HepG2 (cell line): ENCODE measurements around the gene TGFBR1. TPM values are rescaled to one million over a fixed set of nuclear protein-coding genes. Genes with fewer than 3 reads are reported as not detected.

Experiments
- ATAC-seq: fragments of 200-7000 bp; cut with Tn5 transposase; 3 replicates; pipeline ENCODE4 v1.9.1; 2020; ENCODE audit warnings: mild to moderate bottlenecking, moderate library complexity
- BruUV-seq: library from RNA; stranded (reverse); fragments of 400-500 nt; replicated peaks from 2 replicates; lab custom pipeline; 2021; lab: Mats Ljungman, UMichigan
- CTCF ChIA-PET: fragments of 300-600 bp; formaldehyde crosslinking; extraction: SDS; loops from one replicate; lab custom pipeline; 2021; ENCODE audit warnings: low total read pairs, inconsistent platforms, low intra/inter-chr PET ratio; lab: Yijun Ruan, JAX
- POLR2A ChIA-PET: fragments of 350-600 bp; sonication (Branson Sonifier 250); formaldehyde crosslinking; loops from one replicate; lab custom pipeline; 2020; ENCODE audit warnings: antibody characterized with exemption, inconsistent platforms; lab: Yijun Ruan, JAX
- DNase-seq: peaks from one replicate; pipeline ENCODE4 v3.0.0-alpha.2; 2015; ENCODE audit warnings: low spot score
- FAIRE-seq: peaks from 3 replicates; lab custom pipeline; 2011; peaks lifted over from hg19 to GRCh38; lab: Jason Lieb, UNC
- H2AFZ ChIP-seq: one replicate; pipeline ENCODE4 v1.6.1; 2011; ENCODE audit warnings: low read length, inconsistent platforms
- H3K27ac ChIP-seq: fragments of 300-600 bp; 3 replicates; pipeline ENCODE4 v1.8.0; 2011; ENCODE audit warnings: mixed run types, mild to moderate bottlenecking, mixed read lengths, low read length, inconsistent platforms; ENCODE audit not compliant: insufficient read depth; ENCODE audit errors: extremely low read length
- H3K27me3 ChIP-seq, 2 experiments: fragments of 200-600 bp in 1 of 2; 2 replicates in 1 of 2; 3 replicates in 1 of 2; pipeline versions ENCODE4 v1.6.0 to v1.8.0; 2011; ENCODE audit warnings: low read length in 2 of 2, mild to moderate bottlenecking in 2 of 2, moderate library complexity in 2 of 2, inconsistent platforms in 1 of 2; ENCODE audit not compliant: insufficient read depth in 2 of 2, control insufficient read depth in 1 of 2
- H3K36me3 ChIP-seq, 2 experiments: fragments of 200-600 bp in 1 of 2; replicated peaks in 1 of 2; 2 replicates in 1 of 2; 3 replicates in 1 of 2; pipeline versions ENCODE4 v1.5.1 to v1.8.0; 2011; ENCODE audit warnings: low read length in 2 of 2, inconsistent platforms in 1 of 2; ENCODE audit not compliant: insufficient read depth in 2 of 2, control insufficient read depth in 1 of 2
- H3K4me1 ChIP-seq: 2 replicates; pipeline ENCODE4 v1.5.1; 2012; ENCODE audit warnings: low read length, inconsistent platforms; ENCODE audit not compliant: insufficient read depth
- H3K4me2 ChIP-seq: 2 replicates; pipeline ENCODE4 v1.6.0; 2011; ENCODE audit warnings: low read depth, low read length, inconsistent platforms
- H3K4me3 ChIP-seq, 3 experiments: fragments of 200-600 bp in 1 of 3; sonication (generic), shearing (Covaris generic) in 1 of 3; replicated peaks in 1 of 3; 2 replicates each; pipeline ENCODE4 v1.5.1; 2011 to 2016; ENCODE audit warnings: low read length in 3 of 3, inconsistent platforms in 2 of 3, low read depth in 2 of 3, mild to moderate bottlenecking in 2 of 3, control low read depth in 1 of 3, mixed read lengths in 1 of 3; ENCODE audit not compliant: insufficient read depth in 1 of 3
- H3K79me2 ChIP-seq: one replicate; pipeline ENCODE4 v1.6.1; 2011; ENCODE audit warnings: low read length, inconsistent platforms; ENCODE audit not compliant: insufficient read depth
- H3K9ac ChIP-seq: 2 replicates; pipeline ENCODE4 v1.6.0; 2011; ENCODE audit warnings: mild to moderate bottlenecking, low read depth, low read length, inconsistent platforms; ENCODE audit not compliant: insufficient read depth
- H3K9me3 ChIP-seq: 2 replicates; pipeline ENCODE4 v1.5.1; 2012; ENCODE audit warnings: mild to moderate bottlenecking, low read length
- H4K20me1 ChIP-seq: 2 replicates; pipeline ENCODE4 v1.6.0; 2011; ENCODE audit warnings: inconsistent platforms, mild to moderate bottlenecking, low read length, moderate library complexity; ENCODE audit not compliant: insufficient read depth
- ETV6 ChIP-seq: sonication (generic); formaldehyde crosslinking; conservative IDR thresholded peaks from 2 replicates; pipeline ENCODE4 v1.4.0; 2020; ENCODE audit warnings: missing genetic modification reagents
- FOXO1 ChIP-seq: sonication (generic); formaldehyde crosslinking; IDR thresholded peaks from 2 replicates; pipeline ENCODE4 v1.4.0; 2020; ENCODE audit warnings: missing genetic modification reagents
- GPBP1L1 ChIP-seq: sonication (generic); formaldehyde crosslinking; IDR thresholded peaks from 2 replicates; pipeline ENCODE4 v1.5.0; 2020; ENCODE audit warnings: mild to moderate bottlenecking, missing genetic modification reagents
- NR2F2 ChIP-seq: IDR thresholded peaks from 2 replicates; pipeline ENCODE4 v1.6.1; 2012; ENCODE audit warnings: low read depth, inconsistent platforms, borderline replicate concordance
- RAD21 ChIP-seq: fragments of 450-650 bp; formaldehyde crosslinking; IDR thresholded peaks from 2 replicates; pipeline ENCODE4 v1.5.0; 2020; ENCODE audit warnings: mild to moderate bottlenecking
- TEAD3 ChIP-seq: optimal IDR thresholded peaks from 2 replicates; pipeline ENCODE3; 2016; ENCODE audit warnings: borderline replicate concordance
- ZBTB14 ChIP-seq: sonication (generic); formaldehyde crosslinking; IDR thresholded peaks from 2 replicates; pipeline ENCODE4 v1.4.0; 2020; ENCODE audit warnings: missing genetic modification reagents
- ZC3H13 ChIP-seq: sonication (generic); formaldehyde crosslinking; IDR thresholded peaks from 2 replicates; pipeline ENCODE4 v1.8.1; 2023; ENCODE audit warnings: mild to moderate bottlenecking, missing genetic modification reagents, moderate library complexity
- ZHX2 ChIP-seq, 2 experiments: sonication (generic) in 1 of 2; formaldehyde crosslinking in 1 of 2; IDR thresholded peaks; 2 replicates each; pipeline versions ENCODE4 v1.6.1 to v1.9.0; 2014 to 2022; ENCODE audit warnings: antibody characterized with exemption in 1 of 2, borderline replicate concordance in 1 of 2, inconsistent platforms in 1 of 2, low read depth in 1 of 2, missing genetic modification reagents in 1 of 2
- ZNF282 ChIP-seq: fragments of 450-650 bp; IDR thresholded peaks from 2 replicates; pipeline ENCODE4 v1.6.1; 2018; ENCODE audit not compliant: partially characterized antibody
- ZNF550 ChIP-seq: sonication (generic); formaldehyde crosslinking; IDR thresholded peaks from 2 replicates; pipeline ENCODE4 v1.4.0; 2020; ENCODE audit warnings: mild to moderate bottlenecking, missing genetic modification reagents, borderline replicate concordance
- ZNF724P ChIP-seq: sonication (generic); formaldehyde crosslinking; IDR thresholded peaks from 2 replicates; pipeline ENCODE4 v1.8.0; 2022; ENCODE audit warnings: missing genetic modification reagents, borderline replicate concordance
- ZNF766 ChIP-seq: sonication (generic); formaldehyde crosslinking; IDR thresholded peaks from 2 replicates; pipeline ENCODE4 v1.5.0; 2020; ENCODE audit warnings: missing genetic modification reagents, borderline replicate concordance
- ZUFSP ChIP-seq: sonication (generic); formaldehyde crosslinking; IDR thresholded peaks from 2 replicates; pipeline ENCODE4 v1.9.0; 2021; ENCODE audit warnings: missing genetic modification reagents, mild to moderate bottlenecking, borderline replicate concordance
- WGBS: methylation state at CpG from one replicate; pipeline ENCODE4 v1.1.6; 2017; ENCODE audit warnings: low lambda C conversion rate; 5-methylcytosine and 5-hydroxymethylcytosine counted together
- in situ Hi-C: cut with HindIII; loops from 2 replicates; pipeline ENCODE4 v1.10.0; 2017; ENCODE audit warnings: low pct_unique_long_range_greater_than_20kb; ENCODE audit not compliant: extremely low pct_ligation_motif_present
- intact Hi-C: fragments of 100-400 bp; cut with micrococcal nuclease; formaldehyde crosslinking; loops from one replicate; pipeline ENCODE4 v1.10.0; 2022; ENCODE audit not compliant: unreplicated experiment
- polyA plus RNA-seq, 8 experiments: library from polyadenylated mRNA; depleted of rRNA in 3 of 8; stranded (reverse) in 7 of 8; unstranded in 1 of 8; fragments of >200 nt; fragmentation: Illumina TruSeq in 4 of 8; extraction: Trizol in 4 of 8; gene quantifications; 2 replicates each; pipeline versions ENCODE4 v1.2.1 to v1.2.3, GENCODE V29; 2011 to 2016; ENCODE audit warnings: low read depth in 4 of 8, missing spikeins in 1 of 8, mixed read lengths in 1 of 8; ENCODE audit not compliant: insufficient read depth in 1 of 8
- total RNA-seq, 5 experiments: library from RNA; depleted of rRNA; stranded (reverse); fragments of >200 nt; fragmentation: Illumina TruSeq; extraction: Trizol; gene quantifications; 2 replicates each; pipeline ENCODE4 v1.2.3, GENCODE V29; 2016; ENCODE audit warnings: low read depth in 1 of 5

Gene TGFBR1
- total and polyA plus RNA-seq, 2 of the 13 experiments (the other 11 are each of a cell fraction or from before 2014, with no cell fraction given): 16.8 to 23.9 TPM

- no peak for TF ChIP-seq ZBTB14 (CRISPR knock-in tag)
Observed at GRCh38 chr9:99128133-99128406, 23.2 kb downstream of the TGFBR1 start (continued).

- intact Hi-C loops: no loop called here
- BruUV-seq: no TSS peak
- no peak for DNase-seq
- no peak for ATAC-seq
- Histone ChIP-seq H3K27me3 (no peaks in the 10 kb centered on the region), H3K36me3 (peaks cover 0 to 3% of the 10 kb centered on the region in 2 experiments; a peak in 1 of 5 replicates), H3K4me3 (no peak overlapping the region), H2AFZ (no peak overlapping the region), H3K79me2 (peaks cover 3% of the 10 kb centered on the region), H3K27ac (no peak overlapping the region), H4K20me1 (no peaks in the 10 kb centered on the region), H3K4me1 (no peaks in the 10 kb centered on the region), H3K9ac (no peak overlapping the region), H3K4me2 (no peak overlapping the region), H3K9me3 (no peaks in the 10 kb centered on the region)
- WGBS: 100% methylated on average over 1 of the region's 1 CpG
- in situ Hi-C loops: no loop called here
- POLR2A ChIA-PET: no interaction called here
- no peak for FAIRE-seq
- CTCF ChIA-PET: no interaction called here
- TF ChIP-seq ZHX2 (IDR thresholded peaks at IDR 0.05; ENCODE audit: low read depth) (no peak), ZHX2 (CRISPR knock-in tag; IDR thresholded peaks at IDR 0.05; ENCODE audit: borderline replicate concordance) (no peak), ZUFSP (no peak), ZNF282 (no peak), NR2F2 (no peak), ZNF550 (CRISPR knock-in tag) (no peak), GPBP1L1 (CRISPR knock-in tag) (no peak), ZNF724P (CRISPR knock-in tag) (no peak), FOXO1 (CRISPR knock-in tag) (no peak), ZC3H13 (CRISPR knock-in tag) (no peak), ETV6 (CRISPR knock-in tag) (no peak), TEAD3 (CRISPR knock-in tag) (no peak), RAD21 (CRISPR knock-in tag) (no peak), ZNF766 (no peak)
Observed at GRCh38 chr9:99129091-99129490, 24.2 kb downstream of the TGFBR1 start.
